GM12873 (cell line): ENCODE data around the gene METTL16.

Source experiments
- CTCF ChIP-seq: IDR thresholded peaks from 2 replicates; pipeline ENCODE4 v1.5.1; 2012; ENCODE audit warnings: low read depth, mild to moderate bottlenecking, moderate library complexity, low read length, control low read depth; ENCODE audit not compliant: insufficient read depth; ENCODE audit errors: missing control alignments

METTL16 gene

GRCh38 chr17:2401426-2402221, 110.1 kb downstream of the METTL16 start:
- no peak for TF ChIP-seq CTCF

GRCh38 chr17:2400877-2401425, 110.7 kb downstream of the METTL16 start, which contains the start of gene MNT:
MNT (minus strand) TSS chr17:2401060; CDS start chr17:2400712, 348 bp downstream.
- no peak for TF ChIP-seq CTCF

- TF ChIP-seq CTCF, result no peak
Observed at GRCh38 chr17:2400474-2400866, 111.2 kb downstream of the METTL16 start.

- TF ChIP-seq CTCF, result no peak
Observed at GRCh38 chr17:2399572-2400473, 111.9 kb downstream of the METTL16 start.

- TF ChIP-seq CTCF, result no peak
Observed at GRCh38 chr17:2398655-2399571, 112.8 kb downstream of the METTL16 start.

- no peak for TF ChIP-seq CTCF
Observed at GRCh38 chr17:2398182-2398581, 113.5 kb downstream of the METTL16 start.
